GM21367 (cell line): Measurements from ENCODE around the gene CPXM2.

Source experiments
- ATAC-seq: cut with Tn5 transposase; IDR thresholded peaks from one replicate; pipeline ENCODE4 v1.9.1; 2021; ENCODE audit not compliant: unreplicated experiment

Gene CPXM2

DNA sequence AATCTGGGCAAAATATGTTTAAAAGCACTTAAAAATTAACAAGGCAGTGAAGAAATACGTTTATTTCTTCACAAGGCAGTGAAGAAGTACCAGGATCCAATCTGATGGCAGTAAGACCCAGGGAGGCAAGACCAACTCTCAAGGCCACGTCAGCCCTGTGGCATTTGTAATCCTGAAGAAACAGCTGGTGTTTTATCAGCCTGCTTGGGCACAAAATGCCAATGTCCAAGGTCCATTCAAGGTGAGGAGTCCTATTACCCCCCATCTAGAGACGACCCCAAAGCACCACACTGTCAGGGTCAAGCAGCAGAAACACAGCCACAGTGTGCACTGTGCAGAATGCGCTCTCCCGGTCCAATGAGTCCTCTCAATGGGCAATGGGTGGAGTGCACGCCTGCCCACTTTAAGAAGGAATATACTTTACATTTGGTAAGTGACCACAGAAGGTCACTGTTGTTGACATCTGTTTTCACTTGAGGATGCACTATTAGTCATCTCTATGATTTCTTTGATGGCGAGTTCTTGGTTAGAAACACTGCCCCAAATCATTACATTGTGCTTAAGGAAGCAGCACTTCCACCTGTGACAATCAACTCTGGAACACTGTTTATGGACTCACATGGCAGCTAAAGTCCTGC is 12.8 kb downstream of the CPXM2 start:
- no peak for ATAC-seq

GRCh38 chr10:123870260-123870659 is 21.3 kb downstream of the CPXM2 start:
- ATAC-seq, result no peak

DNA sequence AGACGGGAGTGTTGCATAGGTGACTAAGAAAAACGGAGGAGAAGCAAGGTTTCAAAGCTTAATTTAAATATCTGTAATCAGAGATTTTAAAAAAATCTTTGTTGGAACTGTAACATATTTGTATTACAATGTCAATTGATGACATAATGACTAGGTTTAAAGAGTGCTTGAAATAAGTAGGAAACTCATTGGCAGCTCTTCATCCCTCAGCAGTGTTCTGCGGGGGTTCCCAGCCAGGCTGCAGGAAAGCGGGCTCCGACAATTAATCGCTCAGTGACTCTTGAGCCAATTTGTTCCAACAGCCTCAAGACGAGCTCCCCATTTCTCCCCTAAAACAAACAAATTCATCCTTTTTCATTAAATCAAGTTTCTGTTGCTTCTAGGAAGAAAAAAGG is 22.6 kb downstream of the CPXM2 start:
- no peak for ATAC-seq

- ATAC-seq, result no peak
Observed at GRCh38 chr10:123868038-123869019, 23.3 kb downstream of the CPXM2 start.

- no peak for ATAC-seq
Observed at GRCh38 chr10:123865880-123866279, 25.7 kb downstream of the CPXM2 start.

DNA sequence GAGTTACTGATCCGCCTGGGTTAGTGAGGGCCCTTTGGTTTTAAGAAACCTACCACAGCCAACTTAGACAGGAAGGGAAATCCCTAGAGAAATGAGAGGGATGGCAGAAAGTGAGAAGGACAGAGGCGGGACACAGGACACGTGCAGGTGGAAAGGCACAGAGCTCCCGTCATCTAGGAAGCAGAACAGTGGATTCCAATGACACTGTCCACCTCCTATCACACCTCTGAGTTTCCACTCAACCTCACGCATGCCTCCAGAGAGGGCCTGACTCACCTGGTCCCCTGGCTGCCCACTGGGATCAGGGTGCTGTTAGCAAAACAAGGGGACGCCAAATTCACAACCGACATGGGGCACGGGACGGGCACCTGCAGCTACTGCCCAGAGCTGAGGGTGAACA is 26.3 kb downstream of the CPXM2 start:
- ATAC-seq, result no peak

- ATAC-seq, result no peak
Observed at GRCh38 chr10:123864923-123865322, 26.7 kb downstream of the CPXM2 start.

DNA sequence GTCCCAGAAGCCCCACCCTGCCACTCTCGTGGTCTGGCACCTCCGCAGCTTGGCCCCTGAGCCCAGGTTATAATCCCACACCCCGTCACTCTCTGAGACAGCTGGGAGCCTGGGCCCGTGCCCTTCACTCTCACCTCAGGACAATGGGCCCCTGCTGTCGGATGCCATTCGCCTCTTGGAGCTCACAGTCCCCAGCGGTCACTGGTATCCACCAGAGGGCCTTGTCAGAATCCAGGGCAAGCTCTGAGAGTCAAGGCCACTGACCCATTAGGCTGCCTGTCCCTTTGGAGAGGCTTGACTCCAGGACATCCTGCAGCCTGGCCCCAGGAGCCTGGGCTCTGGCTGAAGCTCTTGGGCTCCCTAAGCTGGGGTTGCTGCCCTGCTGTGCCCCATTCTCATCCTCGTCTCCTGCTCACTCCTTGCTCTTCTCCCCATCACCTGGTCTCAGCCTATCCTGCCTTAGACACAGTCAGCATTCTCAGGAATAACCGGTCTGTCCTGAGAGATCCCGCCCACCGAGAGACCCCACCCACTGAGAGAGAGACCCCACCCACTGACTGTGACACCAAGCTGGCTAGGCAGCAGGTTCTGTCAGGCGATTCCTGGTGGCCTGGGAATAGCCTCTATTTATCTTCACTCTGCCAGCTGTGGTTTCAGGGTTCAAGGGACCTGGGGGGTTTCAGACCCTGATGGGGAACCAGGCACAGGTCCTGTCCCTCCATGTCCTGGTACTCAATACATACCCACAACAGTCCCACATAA is 27.7 kb downstream of the CPXM2 start:
- ATAC-seq, result no peak

DNA sequence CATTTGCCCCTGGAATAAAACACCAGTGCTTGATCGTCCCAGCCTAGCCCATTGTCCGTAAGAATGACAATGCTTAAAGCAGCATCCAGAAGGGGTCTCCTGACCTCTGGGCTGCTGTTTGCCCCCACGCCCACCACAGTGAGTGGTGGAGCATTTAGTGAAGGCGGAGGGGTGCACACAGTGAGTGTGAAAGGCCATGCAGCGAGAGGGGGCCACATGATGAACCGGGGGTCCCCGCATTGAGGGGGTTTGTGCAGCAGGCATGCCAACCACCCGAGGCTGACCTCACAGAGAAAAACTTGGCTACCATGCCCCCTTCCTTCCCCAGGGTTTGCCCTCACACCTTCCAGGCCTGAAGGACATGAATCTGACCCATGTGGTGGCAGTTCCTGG is 28.4 kb downstream of the CPXM2 start:
- ATAC-seq, result no peak

DNA sequence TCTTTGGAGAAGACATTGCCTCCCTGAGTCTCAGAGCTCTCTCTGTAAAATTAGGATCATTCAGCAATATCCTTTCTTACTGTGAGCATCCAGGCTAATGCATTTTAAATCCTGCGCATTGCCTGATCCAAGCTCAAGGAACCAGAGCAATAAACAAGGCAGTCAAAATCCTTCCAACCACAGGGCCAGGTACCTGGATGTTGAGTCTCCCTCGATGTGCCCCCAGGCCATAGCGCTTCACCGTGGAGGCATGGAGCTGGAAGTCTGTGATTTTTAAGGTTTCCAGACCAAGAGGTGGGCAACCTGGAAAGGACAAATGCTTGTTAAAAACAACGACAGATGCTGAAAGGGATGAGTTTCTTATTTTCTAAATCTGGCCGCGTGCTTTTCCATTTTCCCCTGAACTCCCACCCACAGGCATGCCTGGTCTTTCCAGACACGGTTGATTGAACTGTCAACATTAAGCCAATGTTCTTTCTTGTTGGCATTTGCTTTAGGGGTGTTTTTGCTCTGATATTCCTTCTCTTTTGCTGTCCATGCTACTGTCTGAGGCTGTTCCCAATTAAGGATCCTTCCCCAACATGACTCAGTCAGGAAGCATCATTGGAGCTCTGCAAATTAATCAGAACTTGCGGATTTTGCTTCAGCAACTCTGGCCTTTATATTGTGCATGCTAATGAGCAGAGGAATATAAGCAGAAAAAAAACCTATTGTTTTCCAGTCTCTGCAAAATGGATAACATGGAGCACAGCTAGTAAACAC is 29.0 kb downstream of the CPXM2 start:
- no peak for ATAC-seq

- ATAC-seq, result no peak
Observed at GRCh38 chr10:123860856-123861255, 30.8 kb downstream of the CPXM2 start.

GRCh38 chr10:123860209-123860608 is 31.4 kb downstream of the CPXM2 start:
- ATAC-seq, result no peak

- ATAC-seq, result no peak
Observed at GRCh38 chr10:123859653-123860050, 32.0 kb downstream of the CPXM2 start.

- ATAC-seq, result no peak
Observed at GRCh38 chr10:123858907-123859652, 32.5 kb downstream of the CPXM2 start.

DNA sequence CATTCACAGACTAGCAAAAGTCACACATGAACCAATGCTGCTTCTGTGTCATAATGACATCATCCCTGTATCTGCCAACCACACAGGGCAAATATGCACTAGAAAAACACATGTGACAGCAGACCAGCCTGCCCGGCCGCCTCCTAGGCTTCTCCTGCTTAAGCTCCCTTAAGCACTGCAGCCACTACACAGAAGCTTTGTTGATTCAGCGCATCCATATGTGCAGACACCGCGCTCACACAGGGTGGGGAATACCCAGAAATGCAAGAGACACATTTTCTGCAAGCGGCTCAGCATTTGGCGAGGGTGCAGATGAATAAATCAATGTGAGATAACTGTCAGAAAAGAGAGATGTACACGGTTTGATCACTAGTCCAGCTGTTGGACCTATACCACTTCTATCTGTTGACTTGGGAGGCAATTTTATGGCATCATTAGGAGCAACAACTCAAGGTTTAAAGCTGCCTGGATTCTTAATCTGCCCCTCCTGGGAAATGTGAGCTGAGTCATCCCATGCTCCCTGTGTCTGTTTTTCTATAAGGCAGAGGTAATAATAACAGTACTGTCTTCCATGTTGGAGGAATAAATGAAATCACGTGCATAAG is 33.4 kb downstream of the CPXM2 start:
- no peak for ATAC-seq

GRCh38 chr10:123857616-123858015 is 34.0 kb downstream of the CPXM2 start:
- ATAC-seq, result no peak

DNA sequence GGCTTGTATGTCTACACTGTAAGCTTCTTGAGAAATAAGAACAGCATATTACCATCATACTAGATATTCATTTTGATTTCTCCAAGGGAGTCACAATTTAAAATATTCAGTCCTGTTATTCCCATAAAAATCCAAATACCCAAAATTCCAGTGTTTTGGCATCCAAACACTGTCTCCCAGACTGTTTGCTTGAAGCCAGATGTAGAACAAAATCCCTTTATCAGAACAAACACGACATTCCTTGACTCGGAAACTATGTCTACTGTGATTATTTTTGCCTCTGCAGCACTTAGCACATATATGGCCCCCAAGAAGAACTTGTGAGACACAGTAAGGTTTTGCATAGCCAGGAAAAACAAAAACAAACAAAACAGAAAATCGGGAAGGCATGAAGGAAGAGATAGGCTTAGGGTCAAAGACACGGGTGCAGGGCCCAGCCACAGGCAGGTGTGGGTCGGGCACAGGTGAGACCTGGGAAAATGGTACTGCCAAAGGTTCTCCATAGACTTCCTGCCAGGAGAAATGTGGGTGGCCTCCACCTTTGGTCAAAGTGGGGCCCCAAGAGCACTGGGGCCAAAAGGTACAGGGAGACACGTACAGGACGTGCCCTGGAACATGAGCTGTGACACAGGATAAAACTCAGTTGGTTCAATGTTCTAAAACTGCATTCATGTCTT is 36.5 kb downstream of the CPXM2 start:
- ATAC-seq, result no peak

DNA sequence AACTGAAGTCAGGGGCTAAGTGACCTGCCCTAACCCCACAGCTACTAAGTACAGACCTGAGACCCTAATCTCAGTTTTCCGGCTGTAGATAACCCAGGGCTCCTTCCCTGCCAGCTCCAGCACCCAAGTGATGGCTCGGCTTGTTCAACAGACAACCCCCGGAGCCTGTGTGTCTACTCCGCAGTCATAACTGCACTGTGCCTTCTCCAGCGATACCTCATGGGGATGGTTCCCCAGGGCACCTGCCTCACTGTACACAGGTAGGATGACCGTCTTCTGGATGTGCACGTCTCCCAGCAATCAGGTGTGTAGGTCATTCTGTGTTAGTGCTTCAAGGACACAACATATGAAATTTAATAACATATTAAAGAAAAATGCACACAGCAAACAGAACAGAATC is 37.1 kb downstream of the CPXM2 start:
- ATAC-seq, result no peak

- ATAC-seq, result no peak
Observed at GRCh38 chr10:123854003-123854402, 37.6 kb downstream of the CPXM2 start.
